Germinal center (tissue), 1 donor: ENCODE data around the gene ROR2.

Source experiments
- DNase-seq: peaks from one replicate; pipeline ENCODE4 v3.0.0; 2012; ENCODE audit warnings: mixed read lengths, low spot score

The ROR2 gene

DNA sequence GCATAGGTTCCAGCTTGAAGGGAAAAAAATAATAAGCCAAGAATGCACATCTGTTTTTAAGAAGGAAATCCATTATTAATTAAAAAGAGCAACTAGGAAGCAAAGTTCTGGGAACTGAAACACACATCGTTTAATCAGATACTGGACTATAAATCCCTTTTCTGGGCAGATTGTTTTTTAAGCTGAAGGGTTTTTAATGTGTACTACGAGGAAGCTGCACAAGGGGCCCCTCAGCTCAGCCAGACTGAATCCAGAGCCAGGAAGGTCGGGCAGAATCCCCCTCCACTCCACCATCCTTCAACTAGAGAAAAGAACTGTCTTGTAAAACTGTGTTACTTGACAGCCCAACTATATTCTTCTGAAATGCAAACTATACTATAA lies 49.2 kb downstream of the ROR2 start:
- no peak for DNase-seq

DNA sequence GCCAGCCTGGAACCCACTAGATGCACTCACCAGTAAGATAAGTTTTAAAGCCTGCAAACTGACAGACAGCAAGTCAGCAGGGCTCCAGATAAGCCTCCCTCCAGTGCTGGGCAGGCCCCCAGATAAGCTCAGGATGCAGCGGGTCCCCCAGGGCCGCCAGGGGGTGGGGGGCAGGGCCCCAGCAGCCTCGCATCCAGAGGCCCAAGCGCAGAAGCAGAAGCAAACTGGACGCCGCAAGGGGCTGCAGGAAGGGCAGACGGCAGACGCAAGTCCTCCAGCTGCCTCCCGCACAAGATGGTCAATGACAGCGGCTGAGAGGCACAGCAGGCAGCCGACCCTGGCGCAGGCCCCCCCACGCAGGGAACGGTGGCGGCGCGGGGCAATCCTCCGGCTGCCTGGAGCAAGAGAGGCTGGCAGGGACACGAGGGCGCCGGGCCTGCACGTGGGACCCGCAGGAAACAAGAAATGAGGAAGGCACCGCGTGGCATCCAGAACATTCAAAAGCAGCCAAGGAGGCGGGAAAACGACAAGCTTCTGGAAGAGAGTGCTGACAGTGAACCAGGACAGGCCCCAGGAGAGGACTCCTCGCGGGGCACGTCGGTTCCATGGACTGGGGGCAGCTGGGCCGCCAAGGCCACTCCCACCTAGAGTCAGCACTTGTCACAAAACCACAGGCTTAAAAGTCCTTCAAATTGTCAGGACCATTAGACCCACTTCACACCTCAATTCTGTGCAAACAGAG lies 49.8 kb downstream of the ROR2 start:
- DNase-seq: no peak

DNA sequence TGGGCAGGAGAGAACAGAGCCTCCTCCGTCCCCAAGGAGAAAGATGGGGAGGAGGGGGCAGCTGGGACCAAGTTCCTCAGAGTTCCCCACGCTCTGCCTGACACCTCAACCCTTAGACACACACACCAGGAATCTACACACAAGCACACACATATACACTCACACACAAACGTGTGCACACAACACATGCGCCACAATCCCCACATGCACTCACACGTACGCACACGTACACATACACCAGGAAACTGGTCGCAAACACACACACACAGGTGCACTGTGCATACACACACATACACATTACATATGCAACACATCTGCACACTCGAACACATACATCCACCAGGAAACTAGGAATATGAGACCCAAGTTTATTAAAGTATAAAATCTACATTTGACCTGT lies 50.4 kb downstream of the ROR2 start:
- no peak for DNase-seq

DNA sequence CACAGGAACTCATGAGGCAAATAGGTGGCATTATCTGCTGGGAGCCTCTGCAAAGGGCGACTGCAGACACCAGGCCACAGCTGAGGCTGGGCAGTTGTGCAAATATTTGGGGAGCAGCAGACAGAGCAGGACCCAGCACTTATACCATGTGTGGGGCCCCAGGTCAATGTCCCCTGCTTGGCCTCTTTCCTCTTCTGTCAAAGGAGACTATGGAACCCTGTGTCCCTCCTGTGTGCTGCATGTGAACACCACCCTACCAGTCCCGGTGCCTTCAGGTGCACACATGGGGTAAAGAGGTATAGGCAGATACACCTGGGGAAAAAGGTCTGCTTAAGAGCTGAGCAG lies 50.8 kb downstream of the ROR2 start:
- no peak for DNase-seq

DNA sequence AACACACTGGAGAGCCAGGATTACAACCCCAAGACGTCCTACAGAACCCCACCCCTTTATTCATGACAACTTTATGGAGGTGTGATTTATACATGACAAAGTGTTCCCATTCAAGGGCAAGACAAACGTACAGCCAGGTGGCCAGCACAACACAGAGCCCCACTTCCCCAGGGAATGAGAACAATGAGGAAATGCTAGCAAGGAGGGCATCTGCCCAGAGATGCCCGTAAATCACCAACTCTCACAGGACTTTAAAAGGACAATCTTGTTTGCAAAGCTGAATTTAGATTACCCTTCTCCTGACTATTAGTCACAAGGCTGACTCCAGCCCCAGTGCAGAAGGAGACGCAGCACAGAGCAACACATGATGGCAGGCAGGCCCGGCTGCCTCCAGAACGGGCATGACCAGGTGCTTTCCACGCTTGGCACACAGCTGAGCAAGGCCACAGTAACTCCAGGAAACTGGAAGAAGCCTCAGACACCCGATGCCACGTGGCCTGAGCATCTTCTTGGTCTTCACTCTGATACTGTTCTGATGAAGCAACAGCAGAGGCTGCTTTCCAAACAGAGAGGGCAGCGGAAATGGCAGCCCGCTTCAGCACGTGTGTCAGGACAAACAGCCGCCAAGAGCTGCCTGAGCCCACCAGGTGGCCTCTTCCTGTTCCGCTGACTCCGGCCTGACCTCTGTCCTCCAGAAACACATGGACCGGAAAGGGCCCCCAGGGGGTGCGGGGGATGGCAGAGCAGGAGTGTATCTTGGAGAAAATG lies 51.4 kb downstream of the ROR2 start:
- no peak for DNase-seq

DNA sequence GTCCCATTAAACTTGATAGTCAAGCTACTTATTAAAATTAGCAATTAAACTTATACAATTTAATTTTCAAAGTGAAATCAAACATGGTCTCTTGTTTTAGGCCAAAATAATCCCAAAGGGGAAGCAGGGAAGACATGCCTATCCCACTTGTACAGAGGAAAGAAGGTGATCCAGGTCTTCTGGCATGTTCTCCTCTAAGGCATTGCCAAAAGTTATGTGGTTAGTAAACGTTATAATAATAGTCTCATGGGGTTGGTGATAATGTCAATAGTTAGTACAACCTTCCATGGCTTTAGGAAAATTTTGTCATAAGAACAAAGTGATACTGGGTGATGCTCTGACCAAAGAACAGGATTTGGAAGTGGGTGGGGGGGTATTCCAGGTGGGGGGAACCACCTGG lies 52.8 kb downstream of the ROR2 start:
- no peak for DNase-seq

DNA sequence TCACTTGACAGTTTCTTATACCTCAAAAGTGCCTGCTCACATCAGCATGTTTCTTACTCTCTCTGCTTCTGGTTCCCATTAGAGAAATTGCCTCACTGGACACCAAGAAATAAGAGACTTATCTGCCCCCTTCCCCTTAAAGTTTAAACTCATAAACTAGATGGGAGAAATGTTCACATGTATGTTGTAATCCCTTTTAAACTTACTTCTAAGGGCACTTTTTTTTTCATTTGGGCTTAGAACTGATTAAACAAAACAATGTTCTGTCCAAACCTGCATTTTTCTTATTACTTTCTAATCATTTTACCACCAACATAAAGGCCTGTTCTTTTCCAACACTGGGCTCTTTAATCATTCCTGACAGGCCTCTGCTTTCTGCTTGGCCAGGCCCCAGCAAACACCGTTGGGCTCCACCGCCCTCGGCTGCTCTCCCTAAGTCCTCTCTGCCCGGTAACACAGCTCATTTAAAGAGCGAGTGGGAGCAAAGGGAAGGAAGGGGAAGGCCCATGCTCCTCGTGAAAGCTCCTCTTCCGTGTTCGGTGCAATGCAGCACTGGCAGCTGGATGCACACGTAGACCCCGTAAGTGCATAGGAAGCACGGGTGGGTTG lies 53.4 kb downstream of the ROR2 start:
- no peak for DNase-seq

DNA sequence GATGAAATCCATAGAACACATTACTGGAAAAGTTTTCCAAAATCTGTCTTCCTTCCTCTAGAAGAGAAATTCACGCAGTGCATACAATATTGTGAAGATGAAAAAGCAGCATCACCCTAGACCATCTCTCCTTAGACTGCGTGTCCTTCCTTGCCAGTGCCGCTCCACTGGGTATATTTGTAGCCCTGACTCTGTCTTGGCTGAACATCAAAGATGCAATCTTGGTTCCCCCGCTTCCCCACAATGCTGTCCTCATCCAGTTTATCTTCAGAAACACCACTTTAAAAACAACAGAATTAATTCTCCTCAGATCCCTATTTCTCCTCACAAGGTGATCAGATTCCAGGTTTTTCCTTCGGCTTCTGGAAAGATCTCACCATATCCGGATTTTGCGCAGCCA lies 53.9 kb downstream of the ROR2 start:
- DNase-seq: no peak

DNA sequence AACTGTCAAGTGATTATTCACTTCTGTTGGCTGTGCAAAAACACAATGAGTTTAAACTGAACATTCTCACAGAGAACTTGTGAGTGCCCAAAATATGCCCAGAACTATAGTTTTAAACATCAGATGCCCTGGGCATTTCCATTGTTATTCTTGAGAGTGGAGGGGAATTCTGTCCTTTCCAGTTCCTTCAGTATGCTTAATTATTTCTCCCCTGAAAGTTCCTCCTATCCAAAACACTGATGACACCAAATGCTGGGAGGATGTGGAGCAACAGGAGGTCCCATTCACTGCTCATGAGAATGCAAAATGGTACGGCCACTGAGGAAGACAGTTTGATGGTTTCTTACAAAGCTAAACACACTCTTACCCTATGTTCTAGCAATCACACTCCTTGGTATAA lies 55.5 kb downstream of the ROR2 start:
- DNase-seq: no peak

DNA sequence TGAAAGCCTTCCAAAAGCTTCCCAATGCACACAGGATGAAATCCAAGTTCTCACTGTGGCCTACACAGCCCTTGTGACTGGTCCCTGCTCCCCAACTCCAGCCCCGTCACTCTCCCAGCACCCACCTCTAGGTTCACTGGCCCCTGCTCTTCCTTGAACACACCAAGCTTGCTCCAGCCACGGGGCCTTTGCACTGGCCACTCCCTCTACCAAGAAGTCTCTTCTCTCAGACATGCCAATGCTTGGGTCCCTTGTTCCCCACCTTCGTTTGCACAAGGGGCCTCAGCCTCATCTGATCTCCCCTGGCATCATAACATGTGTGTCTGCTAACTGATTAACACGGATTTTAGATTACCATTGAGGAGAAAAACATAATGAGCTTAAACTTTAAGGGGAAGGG lies 56.0 kb downstream of the ROR2 start:
- DNase-seq: no peak

DNA sequence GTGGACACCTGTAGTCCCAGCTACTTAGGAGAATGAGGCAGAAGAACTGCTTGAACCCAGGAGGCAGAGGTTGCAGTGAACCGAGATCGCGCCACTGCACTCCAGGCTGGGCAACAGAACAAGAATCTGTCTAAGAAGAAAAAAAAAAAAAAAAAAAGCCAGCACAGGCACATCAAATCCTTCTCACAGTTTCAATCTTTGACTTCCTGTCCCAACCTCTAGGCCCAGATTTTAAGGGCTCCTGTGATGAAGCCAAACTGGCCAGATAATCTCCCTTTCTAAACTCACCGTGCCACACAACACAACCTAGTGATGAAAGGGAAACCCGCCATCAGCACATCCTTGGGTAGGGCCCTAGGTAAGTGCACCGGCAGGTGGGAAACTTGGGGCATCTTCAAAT lies 58.1 kb downstream of the ROR2 start:
- no peak for DNase-seq

DNA sequence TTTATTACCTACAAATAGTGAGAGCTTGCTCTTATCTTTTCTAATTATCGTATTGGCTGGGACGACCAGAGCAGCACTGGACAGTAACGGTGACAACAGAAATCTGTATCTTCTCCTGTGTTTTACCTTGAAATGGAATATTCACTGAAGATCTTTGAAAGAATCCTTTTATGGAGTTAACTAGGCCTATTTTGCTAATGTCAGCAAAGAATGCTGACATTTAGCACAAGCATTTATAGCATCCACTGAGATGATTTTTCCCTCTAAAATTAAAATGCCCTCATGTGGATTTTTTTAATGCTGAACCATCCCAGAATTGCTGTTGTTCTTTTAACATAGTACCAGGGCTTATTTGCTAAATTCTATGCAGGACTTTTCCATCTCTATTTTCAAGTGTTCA lies 59.4 kb downstream of the ROR2 start:
- DNase-seq: no peak

DNA sequence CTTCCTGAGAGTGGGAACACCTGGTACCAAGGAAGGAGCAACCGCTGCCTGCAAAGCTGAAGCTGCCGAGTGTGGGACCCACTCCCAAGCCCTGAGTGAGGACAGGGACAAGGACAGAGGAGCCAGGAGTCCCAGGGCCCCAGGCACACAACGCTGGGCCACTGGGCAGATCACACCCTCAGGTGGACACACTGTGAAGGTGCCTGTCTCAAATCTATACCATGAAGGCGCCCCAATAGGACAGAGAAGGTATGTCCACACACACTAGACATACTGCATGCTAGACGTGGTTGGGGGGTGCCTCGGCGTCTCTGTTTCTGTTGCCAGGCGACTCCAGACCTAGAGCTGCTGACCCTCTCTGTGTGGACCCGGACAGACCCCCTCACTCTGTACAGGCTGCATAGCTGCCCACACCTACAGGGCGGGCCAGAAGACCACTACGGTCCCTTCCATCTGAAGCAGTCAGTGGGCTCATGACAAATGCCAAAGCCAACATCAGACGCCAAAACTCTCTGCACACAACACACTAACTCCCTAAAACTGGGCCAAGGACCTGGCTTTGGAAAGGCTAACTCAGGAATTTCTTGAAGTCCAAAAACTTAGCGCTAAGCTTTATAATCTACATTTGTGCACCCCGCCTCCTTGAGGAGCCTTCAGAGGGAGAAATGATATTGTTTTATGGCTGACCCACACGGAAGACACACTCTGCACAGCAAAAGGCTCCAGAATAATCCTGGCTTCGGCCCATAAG lies 60.7 kb downstream of the ROR2 start:
- no peak for DNase-seq

DNA sequence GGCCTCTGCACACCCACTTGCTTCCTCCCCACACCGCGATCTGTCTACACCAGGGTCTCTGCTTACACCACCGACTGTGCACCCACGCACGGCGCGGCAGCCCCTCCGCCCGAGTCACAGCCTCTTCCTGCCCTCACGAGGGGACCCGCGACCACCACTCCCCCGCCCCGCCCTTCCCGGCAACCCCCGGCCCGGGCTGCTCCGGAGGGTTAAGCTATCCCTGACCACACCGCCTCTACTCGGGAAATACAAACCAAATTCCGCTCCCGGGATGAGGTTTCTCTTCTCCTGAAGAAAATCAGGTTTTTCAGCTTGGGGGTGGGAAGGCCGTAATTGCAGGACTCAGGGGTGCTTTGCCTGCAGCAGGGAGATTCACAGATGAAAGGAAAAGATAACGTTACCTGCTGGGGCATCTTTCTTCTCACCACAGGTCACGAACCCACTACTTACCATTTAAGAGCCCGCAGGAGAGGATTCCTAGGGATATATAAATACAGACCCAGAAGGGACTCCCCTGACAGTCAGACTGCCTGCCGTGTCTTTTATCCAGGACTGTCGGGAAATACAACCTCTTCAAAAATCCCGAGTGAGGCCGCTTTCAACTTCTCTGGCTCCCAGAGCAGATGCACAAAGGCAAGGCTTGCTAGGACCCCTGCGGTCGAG lies 63.5 kb downstream of the ROR2 start:
- DNase-seq: no peak

DNA sequence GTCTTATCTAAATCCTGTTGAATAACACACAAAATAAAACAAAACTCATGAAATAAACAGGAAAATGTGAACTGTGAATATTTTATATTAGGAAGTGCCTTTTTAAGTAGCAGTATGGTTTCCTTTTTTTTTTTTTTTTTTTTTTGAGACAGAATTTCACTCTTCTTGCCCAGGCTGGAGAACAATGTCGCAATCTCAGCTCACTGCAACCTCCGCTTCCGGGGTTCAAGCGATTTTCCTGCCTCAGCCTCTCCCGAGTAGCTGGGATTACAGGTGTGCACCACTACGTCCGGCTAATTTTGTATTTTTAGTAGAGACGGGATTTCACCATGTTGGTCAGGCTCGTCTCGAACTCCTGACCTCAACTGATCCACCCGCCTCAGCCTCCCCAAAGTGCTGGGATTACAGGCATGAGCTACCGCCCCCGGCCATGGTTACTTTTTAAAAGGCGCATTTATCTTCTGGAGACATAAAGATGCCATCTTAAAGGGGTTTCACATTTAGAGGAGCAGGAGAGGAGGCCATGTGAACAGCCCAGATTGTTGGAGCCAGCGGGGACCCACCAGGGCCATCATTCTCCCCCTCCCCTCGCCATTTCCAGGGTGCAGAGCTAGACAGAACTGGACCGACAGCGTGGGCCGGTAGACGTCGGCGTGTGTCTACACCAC lies 64.1 kb downstream of the ROR2 start:
- DNase-seq: no peak

DNA sequence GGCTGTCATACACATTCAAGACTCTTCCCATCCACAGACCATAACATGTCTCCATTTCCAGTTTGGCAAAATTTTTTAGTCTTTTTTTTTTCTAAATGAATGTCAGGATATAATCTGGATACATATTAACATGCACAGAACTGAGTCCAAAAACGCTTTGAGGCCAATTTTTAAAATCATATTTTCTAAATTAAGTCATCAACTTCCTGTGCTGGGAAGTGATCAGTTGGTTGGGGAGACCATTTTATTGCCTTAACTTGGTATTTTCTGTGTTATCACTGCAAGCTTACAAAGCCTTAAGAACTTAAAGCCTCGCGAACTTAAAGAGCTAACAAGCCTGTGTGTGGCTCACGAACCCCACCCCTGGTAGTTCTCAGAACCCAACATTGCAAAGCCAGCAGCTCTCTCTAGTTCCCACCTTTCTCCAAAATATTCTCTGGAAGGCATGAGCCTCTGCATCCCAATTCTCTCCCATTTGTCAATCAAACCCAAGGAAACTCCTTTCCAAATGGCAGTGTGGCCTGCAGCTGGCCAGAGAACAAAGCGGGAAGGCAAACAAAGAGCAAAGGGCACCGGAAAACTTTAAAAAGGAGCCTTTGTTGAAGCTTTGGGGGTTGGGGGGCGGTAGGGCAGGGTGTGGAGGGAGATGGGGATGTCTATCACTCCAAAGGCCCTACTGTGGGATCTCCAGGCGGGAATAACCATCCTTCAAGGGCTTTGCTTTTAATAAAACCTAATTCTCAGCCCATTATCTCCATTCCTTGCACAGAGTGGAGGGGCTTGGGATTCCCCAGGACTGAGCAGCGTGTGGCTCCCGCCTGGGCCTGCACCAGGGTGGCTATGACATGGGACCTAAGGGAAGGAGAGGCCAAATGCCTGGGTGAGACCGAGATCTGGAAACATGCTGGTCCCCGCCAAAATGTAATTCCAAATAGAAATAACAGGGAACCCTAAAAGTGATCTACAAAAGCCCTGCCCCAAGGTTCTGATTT lies 65.0 kb downstream of the ROR2 start:
- DNase-seq: no peak

DNA sequence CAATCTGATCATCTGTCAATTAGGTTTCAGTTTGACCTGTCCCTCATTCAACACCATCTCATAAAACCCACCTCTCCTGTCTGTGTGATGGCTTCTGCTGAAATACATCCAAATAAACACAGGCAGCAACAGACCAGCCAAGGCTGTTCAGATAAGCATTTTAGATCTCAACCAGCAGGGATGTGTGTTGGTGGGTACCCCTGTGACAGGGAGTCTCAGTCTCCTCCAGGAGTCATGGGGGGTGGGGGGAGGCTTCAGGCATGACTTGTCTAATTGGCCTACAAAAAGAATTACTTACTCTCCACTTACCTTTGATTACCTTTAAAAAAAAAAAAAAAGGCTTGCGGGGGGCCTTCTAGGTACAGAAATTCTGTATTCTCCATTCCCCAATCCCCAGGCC lies 65.9 kb downstream of the ROR2 start:
- no peak for DNase-seq

DNA sequence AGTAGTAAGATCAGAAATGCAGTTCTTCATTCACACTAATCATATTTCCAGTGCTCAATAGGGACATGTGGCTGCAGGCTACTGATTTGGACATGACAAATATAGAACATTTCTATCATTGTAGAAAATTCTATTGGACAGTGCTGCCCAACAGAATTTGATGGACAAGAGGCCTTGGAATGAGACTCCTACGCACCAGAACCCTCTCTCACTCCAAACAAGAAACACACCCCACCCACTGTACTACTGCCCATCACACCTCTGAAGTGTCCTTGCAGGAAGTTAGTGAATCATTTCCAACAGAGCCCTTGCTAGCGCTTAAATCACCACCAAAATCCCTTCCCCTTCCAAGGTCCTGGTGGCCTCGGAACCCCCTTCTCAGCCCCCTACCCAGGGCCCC lies 66.5 kb downstream of the ROR2 start:
- DNase-seq: no peak

DNA sequence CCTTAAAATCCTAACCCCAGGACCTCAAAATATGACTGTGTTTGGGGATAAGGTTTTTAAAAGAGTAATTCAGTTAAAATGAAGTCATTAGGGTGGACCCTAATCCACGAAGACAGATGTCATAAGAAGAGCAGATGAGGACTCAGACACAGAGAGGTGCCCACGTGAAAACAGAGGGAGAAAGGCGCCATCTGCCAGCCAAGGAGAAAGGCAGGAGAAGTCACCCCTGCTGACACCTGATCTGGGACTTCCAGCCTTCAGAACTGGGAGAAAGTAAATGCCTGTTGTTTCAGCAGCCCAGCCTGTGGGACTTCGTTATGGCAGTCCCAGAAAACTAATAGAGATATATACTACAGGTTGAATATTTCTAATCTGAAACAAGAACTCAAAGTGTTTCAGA lies 67.4 kb downstream of the ROR2 start:
- no peak for DNase-seq

DNA sequence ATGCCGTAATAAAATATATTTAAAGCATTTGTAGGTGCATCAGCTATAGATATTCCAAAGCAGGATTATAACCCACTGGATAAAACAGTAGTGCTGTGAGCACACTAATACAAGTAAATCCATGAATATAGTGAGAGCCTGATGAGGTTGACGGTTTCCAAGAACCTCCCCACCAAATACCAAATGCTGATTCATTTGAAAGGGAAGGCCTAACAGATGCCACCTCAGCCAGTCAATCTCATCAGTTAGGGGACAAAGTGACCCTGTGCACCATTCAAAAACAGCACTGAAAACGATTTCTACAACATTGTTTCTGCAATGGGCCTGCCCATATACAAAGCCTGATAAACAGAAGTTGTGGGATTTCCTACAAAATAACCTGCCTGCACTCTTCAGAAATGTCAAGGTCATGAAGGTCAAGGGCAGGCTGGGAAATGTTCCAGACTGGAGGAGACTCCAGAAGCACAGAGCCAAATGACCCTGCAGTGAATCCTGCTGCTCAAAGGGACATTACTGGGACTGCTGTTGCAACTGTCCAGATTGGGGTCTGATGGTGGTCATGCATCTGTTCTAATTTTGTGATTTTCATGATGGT lies 69.6 kb downstream of the ROR2 start:
- no peak for DNase-seq
